DMS 273 (cell line): Measurements from ENCODE around the gene ZDHHC12.

Experiments
- DNase-seq: peaks from one replicate; lab custom pipeline; 2025; ENCODE audit not compliant: unreplicated experiment; lab: John Stamatoyannopoulos, UW

The ZDHHC12 gene

DNA sequence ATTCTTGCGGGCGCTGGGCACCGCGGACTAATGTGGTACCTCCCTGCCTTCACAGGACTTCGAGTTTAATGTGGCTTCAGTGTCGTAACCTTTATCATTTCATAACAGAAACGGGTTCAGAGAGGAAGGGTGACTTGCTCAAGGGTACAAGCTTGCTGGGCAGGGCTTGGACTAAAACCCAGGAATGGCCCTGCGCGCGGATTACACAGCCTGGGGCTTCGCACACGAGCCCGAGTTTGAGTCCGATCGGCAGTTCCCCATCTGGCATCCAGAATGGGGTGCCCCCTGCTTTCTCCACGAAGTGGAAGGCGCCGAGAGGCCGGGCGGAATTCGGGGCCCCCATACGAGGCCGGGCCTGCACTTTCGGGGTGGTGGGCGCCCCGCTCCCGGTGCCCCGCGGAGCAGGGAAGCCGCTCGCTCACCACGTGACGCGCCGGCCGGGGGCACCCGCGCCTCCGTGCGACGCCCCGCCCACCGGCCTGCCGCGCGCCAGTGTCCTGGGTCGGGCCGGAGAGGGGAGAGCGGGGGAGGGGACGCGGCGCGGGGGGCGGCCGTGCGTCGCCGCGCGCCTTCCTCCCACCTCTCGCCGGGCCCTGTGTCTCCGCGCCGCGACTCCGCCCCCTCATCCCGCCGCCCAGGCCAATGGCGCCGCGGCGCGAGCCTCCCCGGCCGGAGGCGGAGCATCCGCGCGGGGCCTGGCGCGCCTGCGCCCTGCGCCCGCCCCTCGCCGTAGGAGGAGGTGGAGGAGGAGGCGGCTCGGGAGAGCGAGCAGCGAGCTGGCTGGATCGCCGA is 35.2 kb downstream of the ZDHHC12 start, which contains the start of gene SET:
TSS of gene SET (plus strand) at position 722 of the 792 bp plus-strand sequence. CDS start 361 bp downstream, outside the sequence.
- DNase-seq: peak; percentile 98

DNA sequence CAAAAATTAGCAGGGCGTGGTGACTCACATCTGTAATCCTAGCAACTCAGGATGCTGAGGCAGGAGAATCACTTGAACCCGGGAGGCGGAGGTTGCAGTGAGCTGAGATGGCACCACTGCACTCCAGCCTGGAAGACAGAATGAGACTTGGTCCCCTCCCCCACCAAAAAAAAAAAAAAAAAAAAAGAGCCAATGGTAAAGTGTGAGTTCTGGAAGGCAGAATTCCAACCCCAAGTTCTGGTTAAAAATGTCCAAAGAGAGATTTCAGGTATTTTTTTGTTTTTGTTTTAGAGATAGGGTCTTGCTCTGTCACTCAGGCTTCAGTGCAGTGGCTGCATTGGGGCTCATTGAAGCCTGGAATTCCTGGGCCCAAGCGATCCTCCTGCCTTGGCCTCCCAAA is 36.5 kb downstream of the ZDHHC12 start:
- DNase-seq: no peak

DNA sequence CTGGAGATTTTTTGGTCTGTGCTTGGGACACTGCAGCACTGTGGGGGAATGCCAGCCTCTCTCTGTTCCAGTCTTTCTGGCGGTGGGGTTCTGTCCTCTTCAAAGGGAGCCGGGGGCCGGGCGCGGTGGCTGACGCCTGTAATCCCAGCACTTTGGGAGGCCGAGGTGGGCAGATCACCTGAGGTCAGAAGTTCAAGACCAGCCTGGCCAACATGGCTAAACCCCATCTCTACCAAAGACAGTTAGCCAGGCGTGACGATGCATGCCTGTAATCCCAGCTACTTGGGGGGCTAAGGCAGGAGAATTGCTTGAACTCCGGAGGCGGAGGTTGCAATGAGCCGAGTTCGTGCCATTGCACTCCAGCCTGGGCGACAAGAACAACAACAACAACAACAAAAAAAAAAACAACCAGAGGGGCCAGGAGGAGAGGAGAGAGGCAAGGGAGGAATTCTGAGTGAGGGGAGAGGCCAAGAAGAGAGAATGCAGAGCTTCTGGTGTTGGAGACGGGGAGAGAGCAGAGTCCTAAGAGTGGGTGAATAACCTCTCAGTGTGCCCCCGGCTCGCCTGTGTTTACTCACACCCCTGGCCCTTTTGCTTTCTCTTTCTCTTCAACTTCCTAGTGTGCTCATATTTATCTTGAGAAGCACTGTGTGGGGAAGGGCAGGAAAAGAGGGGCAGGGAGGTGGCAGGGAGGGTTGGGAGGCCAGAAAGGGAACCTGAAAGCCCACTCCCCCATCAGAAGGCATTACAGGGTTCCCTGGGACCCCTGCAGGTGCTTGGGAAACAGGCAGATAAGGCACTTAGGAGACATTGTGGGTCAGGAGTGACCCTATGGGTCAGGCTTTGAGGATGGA is 38.1 kb downstream of the ZDHHC12 start:
- DNase-seq: no peak

DNA sequence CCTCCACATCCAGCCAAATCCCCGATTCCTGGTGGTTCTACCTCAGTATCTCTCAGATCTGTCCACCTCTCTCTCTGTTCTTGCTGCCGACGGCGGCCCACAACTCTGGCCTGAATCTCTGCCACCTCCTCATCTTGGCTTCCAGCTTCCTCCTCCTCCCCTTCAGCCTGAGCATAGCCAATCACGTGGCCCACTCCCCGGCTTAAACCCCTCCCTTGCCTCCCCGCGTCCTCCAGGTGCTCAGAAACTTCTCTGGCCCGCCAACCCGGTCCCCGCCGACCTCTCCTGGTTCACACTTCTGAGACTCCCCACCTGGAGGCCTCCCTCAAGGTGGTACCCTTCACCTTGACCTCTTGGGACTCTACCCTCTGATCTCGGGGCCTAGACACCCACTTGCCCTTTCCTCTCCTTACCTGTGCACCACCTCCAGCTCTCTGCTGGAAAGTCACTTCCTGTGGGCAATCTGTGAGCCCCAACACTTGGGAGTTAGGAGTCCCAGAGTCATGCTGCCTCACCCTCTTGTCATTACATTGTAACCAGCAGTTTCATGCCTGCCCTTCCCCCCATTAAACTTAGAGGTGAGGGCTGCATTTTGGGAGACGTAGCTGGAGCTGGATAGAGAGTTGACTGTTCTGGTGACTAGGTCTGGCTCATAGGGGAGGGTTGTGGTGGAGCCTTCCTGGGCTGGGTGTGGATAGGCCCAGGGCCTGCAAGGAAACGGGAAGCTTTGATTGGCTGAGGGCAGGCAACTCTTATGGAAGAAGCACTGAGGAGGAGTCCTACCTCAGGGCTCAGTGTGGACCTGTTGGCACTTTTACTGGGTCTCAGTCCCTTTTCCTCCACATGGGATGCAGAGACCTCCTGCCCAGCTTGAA is 39.4 kb downstream of the ZDHHC12 start:
- DNase-seq: no peak

DNA sequence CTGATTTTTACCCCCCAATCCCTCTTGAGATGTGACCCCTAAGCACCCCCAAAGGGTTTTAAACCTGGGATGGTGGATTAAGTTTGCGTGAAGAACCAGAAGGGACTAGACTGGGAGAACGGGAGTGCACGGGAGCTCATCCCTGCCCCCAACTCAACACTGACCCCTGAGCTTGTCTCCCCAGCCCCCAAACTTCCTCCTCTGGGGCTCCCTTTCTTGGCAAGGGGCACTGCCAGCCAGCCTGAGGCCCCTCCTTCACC is 39.9 kb downstream of the ZDHHC12 start:
- no peak for DNase-seq

DNA sequence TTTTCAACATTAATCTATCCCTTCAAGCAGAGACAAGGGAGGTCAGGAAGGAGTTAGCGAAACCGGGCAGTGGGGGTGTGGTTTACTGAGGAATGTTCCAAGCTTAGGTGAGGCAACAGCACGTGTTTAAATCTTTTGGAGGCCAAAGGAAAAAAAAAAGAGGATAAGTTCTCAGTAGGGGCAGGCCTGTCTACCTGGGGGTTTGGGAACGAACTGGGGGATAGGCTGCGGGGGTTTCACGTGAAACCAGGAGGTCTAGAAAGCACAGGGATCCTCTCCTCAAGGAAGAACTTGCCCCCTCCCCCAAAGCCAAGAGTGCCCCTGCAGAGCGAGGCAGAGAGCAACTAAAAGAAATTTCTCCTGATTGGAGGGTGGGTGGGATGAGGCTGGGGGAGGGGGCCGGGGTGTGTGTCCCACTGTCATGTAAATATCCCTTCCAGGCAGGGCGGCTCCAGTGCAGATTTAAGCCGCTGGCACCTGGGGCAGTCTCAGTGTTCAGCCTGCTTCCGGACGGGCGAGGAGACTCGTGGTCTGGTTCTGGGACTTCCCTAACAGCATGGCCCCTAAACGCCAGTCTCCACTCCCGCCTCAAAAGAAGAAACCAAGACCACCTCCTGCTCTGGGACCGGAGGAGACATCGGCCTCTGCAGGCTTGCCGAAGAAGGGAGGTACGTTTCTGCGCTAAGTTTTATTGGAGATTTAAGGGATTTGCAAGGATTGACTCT is 40.4 kb downstream of the ZDHHC12 start:
- DNase-seq: no peak

DNA sequence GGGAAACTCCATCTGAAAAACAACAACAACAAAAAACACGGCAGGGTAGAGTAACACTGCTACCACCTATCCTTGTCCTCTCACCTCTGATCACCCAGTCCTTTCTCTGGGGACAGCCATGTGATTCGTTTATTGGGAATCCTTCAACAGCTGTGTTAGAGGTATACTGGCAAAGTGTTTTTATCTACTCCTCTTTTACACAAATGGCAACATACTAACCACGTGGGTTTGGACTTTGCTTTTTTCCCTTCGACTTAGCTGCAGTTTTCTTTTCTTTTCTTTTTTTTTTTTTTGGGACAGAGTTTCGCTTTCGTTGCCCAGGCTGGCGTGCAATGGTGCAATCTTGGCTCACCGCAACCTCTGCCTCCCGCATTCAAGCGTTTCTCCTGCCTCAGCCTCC is 46.1 kb downstream of the ZDHHC12 start:
- no peak for DNase-seq

DNA sequence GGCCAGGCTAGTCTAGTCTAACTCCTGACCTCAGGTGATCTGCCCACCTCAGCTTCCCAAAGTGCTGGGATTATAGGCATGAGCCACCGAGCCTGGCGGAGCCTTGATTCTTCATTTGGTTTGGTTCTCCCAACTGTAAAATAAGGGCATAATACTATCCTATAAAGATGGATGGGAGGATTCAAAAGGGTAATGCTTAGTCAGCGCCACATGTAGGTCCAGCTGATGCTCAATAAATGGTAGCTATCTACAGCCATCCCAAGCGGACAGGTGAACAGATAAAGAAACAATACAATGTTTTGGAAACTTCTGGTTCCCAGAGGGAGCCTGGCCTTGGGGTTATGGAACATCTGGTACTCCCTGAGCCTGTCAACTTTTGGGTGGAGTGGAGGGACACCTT is 48.5 kb downstream of the ZDHHC12 start:
- no peak for DNase-seq
